ENCODE results near the gene IL6.
A peak's percentile ranks its signal among the peaks of the same experiment; 100 is the strongest.
"Not testable (repeated sequence)": the region's sequence is repeated elsewhere in the genome, so short reads cannot be mapped to it uniquely, and the experiment has no call there.

IL6 gene

DNA sequence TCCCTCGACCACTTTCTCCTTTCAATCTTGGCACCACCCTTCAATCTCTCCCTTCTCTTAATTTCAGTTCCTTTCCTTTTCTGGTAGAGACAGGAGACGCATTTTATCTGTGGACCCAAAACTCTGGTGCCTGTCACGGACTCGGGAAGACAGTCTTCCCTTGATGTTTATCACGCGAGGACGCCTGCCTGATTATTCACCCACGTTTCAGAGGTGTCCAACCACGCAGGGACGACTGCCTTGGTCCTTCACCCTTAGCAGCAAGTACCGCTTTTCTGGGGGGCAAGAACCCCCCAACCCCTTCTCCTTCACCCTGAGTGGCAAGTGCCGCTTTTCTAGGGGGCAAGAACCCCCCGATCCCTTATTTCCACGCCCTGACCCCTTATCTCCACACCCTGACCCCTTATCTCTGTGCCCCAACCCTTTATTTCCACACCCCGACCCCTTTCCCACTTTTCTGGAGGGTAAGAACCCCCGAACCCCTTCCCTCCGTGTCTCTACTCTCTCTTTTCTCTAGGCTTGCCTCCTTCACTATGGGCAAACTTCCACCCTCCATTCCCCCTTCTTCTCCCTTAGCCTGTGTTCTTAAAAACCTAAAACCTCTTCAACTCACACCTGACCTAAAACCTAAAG, 22.9 kb upstream of the IL6 start:
- DNase-seq (ENCODE audit: low read depth), result not testable (repeated sequence)

- not testable (repeated sequence) for DNase-seq (ENCODE audit: low read depth)
These were observed 22.3 kb upstream of the IL6 start for GRCh38 chr7:22704722-22705121.

DNA sequence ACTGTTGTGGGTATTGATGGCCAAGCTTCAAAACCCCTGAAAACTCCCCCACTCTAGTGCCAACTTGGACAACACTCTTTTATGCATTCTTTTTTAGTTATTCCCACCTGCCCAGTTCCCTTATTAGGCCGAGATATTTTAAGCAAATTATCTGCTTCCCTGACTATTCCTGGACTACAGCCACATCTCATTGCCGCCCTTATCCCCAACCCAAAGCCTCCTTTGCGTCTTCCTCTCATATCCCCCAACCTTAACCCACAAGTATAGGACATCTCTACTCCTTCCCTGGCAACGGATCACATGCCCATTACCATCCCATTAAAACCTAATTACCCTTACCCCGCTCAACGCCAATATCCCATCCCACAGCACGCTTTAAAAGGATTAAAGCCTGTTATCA, 21.1 kb upstream of the IL6 start:
- DNase-seq (ENCODE audit: low read depth), result not testable (repeated sequence)

GRCh38 chr7:22707026-22707691, 19.8 kb upstream of the IL6 start:
- DNase-seq (ENCODE audit: low read depth), result not testable (repeated sequence)

DNA sequence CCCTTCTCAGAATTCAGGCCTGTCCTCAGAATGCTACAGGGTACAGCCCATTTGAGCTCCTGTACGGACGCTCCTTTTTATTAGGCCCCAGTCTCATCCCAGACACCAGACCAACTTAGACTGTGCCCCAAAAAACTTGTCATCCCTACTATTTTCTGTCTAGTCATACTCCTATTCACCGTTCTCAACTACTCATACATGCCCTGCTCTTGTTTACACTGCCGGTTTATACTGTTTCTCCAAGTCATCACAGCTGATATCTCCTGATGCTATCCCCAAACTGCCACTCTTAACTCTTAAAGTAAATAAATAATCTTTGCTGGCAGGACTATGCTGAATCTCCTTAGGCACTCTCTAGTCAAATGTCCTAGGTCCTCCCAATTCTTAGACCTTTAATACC, 18.8 kb upstream of the IL6 start:
- not testable (repeated sequence) for DNase-seq (ENCODE audit: low read depth)

- DNase-seq (ENCODE audit: low read depth), result not testable (repeated sequence)
These were observed 18.3 kb upstream of the IL6 start for GRCh38 chr7:22708677-22709061.

DNA sequence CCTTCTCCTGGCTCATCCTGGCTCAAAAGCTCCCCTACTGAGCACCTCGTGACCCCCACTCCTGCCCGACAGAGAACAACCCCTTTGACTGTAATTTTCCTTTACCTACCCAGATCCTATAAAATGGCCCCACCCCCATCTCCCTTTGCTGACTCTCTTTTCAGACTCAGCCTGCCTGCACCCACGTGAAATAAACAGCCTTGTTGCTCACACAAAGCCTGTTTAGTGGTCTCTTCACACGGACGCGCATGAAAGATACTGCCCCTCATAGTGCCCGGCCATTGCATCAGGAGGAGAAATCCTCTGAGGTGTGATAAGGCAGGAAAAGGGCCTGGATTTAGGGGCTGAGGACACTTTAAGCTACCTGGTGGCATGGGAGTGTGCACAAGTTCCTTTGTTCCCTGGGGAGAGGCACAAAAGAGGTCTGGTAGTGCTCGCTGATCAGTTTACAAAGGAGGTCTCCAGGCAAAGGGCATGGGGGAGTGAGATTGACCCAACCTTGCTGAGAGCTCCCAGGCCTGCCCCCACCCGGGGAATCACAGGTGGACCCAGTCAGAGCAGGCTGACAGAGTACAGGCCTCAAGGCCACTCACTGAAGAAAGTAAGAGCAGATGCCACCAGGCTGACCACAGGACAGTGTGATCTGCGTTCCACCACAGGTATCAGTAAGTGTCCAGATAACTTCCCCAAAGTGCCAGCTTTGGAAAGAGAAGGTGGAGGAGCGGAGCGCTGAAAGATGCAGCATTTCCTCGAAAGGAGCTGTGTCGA, 17.8 kb upstream of the IL6 start:
- DNase-seq (ENCODE audit: low read depth), result not testable (repeated sequence)

- no peak for DNase-seq (ENCODE audit: low read depth)
These were observed 17.1 kb upstream of the IL6 start for GRCh38 chr7:22709857-22710256.

DNA sequence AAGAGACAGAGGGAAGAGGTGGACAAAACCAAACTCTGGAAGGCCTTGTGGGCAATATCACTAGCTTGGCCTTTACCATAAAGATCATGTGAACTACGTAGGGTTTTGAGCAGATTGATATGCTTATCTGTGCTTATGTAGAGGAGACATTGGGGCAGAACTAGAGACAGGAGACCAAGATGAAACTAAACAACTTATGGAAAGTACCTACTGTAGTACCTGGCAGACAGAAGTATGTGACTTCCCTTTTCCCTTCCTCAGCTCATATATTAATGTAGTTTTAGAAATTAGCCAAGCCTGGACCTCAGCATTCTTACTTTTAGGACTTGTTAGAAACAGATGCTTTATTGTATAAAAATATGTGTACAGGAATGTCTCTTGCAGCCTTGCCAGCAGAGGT, 14.0 kb upstream of the IL6 start:
- DNase-seq (ENCODE audit: low read depth), result no peak

GRCh38 chr7:22713463-22713862, 13.5 kb upstream of the IL6 start:
- DNase-seq (ENCODE audit: low read depth), result no peak

DNA sequence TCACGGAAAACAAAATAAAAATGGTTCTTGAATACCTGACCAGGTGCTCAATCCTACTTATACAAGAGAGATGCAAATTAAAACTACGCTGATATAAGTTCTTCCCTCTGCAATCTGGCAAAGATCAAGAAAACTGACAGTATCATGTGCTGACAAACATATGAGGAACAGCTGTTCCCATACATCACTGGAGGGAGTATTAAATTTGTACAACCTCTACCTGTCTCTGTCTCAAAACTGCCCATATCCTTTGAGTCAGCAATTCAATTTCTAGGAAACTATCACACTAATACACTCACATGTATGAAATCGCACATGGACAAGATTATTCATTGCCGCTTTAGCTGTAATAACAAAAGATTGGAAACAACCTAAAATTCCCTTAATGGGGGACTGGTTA, 11.0 kb upstream of the IL6 start:
- DNase-seq (ENCODE audit: low read depth), result no peak

DNA sequence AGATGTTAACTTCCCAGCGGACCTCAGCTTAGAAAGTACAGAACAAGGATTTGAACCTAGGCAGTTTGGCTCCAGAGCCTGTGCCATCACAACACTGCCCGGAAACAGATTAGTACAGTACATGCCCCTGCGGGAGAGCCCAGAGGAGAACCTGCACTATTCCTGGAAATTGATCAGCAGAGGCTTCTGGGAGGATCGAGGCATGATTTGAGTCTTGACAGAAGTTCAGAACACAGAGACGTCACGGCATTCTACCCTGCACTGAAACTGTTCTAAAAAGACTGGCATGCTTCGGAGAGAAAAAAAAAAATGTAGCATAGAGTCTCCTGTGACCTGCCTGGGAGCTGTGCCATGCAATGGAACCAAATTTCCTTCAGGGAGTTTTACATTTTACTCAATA, 9.2 kb upstream of the IL6 start:
- DNase-seq (ENCODE audit: low read depth), result no peak

- DNase-seq (ENCODE audit: low read depth), result no peak
These were observed 8.7 kb upstream of the IL6 start for GRCh38 chr7:22718200-22718711.

DNA sequence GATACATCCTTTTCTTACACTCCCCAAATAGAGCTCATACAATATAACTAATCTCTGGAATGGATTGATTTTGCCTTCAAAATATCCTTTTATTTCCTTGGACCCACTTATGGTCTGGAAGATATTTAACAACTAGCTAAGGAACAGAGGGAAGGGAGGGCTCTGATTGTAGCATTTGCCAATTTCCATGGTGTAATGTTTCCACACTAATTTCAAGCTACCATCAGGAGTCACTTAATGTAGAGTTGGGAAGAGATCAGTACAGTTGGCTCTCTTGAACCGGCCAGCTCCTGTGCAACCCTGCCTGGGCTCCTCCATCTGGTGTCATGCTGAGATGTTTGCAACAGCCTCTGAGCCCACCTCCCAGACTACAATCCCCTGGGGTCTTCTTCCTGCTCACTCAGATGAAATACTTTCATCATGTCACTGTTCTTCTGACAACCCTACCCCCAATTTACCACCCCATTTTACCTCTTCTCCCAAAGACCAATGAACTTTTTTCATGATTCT, 8.0 kb upstream of the IL6 start:
- DNase-seq (ENCODE audit: low read depth), result no peak

- no peak for DNase-seq (ENCODE audit: low read depth)
These were observed 5.9 kb upstream of the IL6 start for GRCh38 chr7:22720791-22721786.

DNA sequence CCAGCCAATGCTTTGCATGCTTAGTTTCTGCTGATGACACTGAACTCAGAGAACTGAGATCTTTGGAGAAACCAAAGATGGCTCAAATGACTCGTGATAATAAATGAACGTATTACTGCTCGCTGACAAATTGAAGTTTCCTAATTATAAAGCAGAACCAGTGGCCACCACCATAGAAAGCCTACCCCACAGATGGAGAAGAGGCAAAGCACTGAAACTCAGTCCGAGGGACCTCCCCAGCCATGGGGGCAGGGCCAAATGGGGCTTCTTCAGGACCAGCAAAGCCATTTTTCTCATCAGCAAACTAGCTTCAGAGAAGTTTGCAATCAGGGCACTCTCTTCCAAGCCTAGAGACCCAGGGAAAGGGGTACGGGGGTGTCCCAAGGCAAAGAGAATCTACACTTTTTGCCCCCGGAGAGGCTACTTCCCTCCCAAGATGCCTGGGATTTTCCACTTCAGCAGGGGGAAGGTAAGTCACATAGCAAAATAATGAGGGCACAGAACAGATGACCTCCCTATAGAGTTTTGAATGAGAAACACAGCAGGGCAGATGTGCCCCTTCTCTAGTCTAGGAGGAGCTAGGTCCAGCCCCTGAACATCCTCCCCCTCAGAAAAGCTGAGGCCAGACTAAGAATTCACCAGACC, 4.3 kb upstream of the IL6 start:
- no peak for DNase-seq (ENCODE audit: low read depth)

GRCh38 chr7:22723181-22723601, 3.8 kb upstream of the IL6 start:
- no peak for DNase-seq (ENCODE audit: low read depth)

GRCh38 chr7:22723637-22724036, 3.4 kb upstream of the IL6 start:
- DNase-seq (ENCODE audit: low read depth), result no peak

DNA sequence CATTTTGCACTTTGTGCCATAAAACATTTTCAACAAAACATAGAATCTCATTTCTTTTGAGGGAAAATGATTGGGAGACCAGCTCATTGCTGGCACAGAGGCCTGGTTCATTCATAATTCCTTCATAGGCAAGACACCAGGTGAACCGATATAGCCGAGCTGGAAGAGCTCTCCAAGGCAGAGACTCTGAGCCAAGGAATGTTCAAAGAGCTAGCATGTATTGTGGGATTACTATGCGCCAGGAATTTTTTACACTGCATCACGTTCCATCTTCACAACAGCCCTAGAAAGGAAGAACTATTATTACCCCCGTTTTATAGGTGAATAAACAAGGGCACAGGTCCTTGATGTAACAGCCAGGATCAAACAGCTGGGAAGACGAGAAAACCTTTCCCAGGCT, 2.1 kb upstream of the IL6 start:
- DNase-seq (ENCODE audit: low read depth), result no peak

DNA sequence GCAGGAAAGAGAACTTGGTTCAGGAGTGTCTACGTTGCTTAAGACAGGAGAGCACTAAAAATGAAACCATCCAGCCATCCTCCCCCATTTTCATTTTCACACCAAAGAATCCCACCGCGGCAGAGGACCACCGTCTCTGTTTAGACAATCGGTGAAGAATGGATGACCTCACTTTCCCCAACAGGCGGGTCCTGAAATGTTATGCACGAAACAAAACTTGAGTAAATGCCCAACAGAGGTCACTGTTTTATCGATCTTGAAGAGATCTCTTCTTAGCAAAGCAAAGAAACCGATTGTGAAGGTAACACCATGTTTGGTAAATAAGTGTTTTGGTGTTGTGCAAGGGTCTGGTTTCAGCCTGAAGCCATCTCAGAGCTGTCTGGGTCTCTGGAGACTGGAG, 1.4 kb upstream of the IL6 start:
- DNase-seq (ENCODE audit: low read depth), result no peak

DNA sequence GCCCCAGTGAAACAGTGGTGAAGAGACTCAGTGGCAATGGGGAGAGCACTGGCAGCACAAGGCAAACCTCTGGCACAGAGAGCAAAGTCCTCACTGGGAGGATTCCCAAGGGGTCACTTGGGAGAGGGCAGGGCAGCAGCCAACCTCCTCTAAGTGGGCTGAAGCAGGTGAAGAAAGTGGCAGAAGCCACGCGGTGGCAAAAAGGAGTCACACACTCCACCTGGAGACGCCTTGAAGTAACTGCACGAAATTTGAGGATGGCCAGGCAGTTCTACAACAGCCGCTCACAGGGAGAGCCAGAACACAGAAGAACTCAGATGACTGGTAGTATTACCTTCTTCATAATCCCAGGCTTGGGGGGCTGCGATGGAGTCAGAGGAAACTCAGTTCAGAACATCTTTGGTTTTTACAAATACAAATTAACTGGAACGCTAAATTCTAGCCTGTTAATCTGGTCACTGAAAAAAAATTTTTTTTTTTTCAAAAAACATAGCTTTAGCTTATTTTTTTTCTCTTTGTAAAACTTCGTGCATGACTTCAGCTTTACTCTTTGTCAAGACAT, 574 bp upstream of the IL6 start:
- DNase-seq (ENCODE audit: low read depth), result peak; percentile 17

Measured in activated T-helper 9 cell treated with anti-CD3 and anti-CD28 coated beads, Interleukin-2, amount 50 U/mL, for 16 hours (primary cell).